Ishikawa (cell line): ENCODE data around the gene KCNA5.

ENCODE experiments used
- CEBPB ChIP-seq: IDR thresholded peaks from 2 replicates; pipeline ENCODE4 v1.6.1; 2012
- FOXM1 ChIP-seq: IDR thresholded peaks from 2 replicates; pipeline ENCODE4 v1.6.1; 2012; ENCODE audit warnings: low read depth, borderline replicate concordance
- RAD21 ChIP-seq: IDR thresholded peaks from 2 replicates; pipeline ENCODE4 v1.6.1; 2012; ENCODE audit warnings: low read depth
- TAF1 ChIP-seq: IDR thresholded peaks from 2 replicates; pipeline ENCODE4 v1.6.1; 2012; ENCODE audit warnings: low read depth, mild to moderate bottlenecking
- USF1 ChIP-seq: IDR thresholded peaks from 2 replicates; pipeline ENCODE4 v1.6.1; 2012
- YY1 ChIP-seq: IDR thresholded peaks from 2 replicates; pipeline ENCODE4 v1.6.1; 2012; ENCODE audit warnings: low read depth
- ZBTB7A ChIP-seq: IDR thresholded peaks from 2 replicates; pipeline ENCODE4 v1.6.1; 2012; ENCODE audit warnings: low read depth

GRCh38 chr12:5012337-5012736 lies 31.3 kb upstream of the KCNA5 start:
- TF ChIP-seq FOXM1 (no peak), CEBPB (no peak), USF1 (no peak), RAD21 (no peak), TAF1 (no peak), ZBTB7A (no peak), YY1 (no peak)
